CD4-positive, alpha-beta T cell treated with Interleukin-12 subunit alpha and Interleukin-12 subunit beta, for 1 hour (primary cell): ENCODE results near the gene LONP2.
"Not testable (repeated sequence)": the region's sequence is repeated elsewhere in the genome, so short reads cannot be mapped to it uniquely, and the experiment has no call there.

Experiments
- DNase-seq: peaks from one replicate; pipeline ENCODE4 v3.0.0-alpha.2; 2020

Gene LONP2

GRCh38 chr16:48347980-48348379, 103.9 kb downstream of the LONP2 start:
- DNase-seq = no peak

- no peak for DNase-seq
Observed at GRCh38 chr16:48350736-48351135, 106.6 kb downstream of the LONP2 start.

- DNase-seq = no peak
Observed at GRCh38 chr16:48352648-48353390, 108.7 kb downstream of the LONP2 start.

GRCh38 chr16:48353565-48354163, 109.6 kb downstream of the LONP2 start:
- peak; percentile 79 for DNase-seq

- DNase-seq = not testable (repeated sequence)
Observed at GRCh38 chr16:48354385-48354784, 110.3 kb downstream of the LONP2 start.

GRCh38 chr16:48354877-48355855, 111.1 kb downstream of the LONP2 start:
- DNase-seq = no peak

- DNase-seq = no peak
Observed at GRCh38 chr16:48356633-48357376, 112.7 kb downstream of the LONP2 start.

GRCh38 chr16:48358419-48358818, 114.3 kb downstream of the LONP2 start:
- no peak for DNase-seq

GRCh38 chr16:48359983-48360382, 115.9 kb downstream of the LONP2 start:
- DNase-seq = no peak

- no peak for DNase-seq
Observed at GRCh38 chr16:48361012-48361411, 116.9 kb downstream of the LONP2 start.

GRCh38 chr16:48361540-48362144, 117.5 kb downstream of the LONP2 start:
- DNase-seq = no peak

- DNase-seq = no peak
Observed at GRCh38 chr16:48365025-48365600, 121.0 kb downstream of the LONP2 start.

GRCh38 chr16:48365601-48366164, 121.6 kb downstream of the LONP2 start:
- DNase-seq = peak; percentile 78

- DNase-seq = peak; percentile 61
Observed at GRCh38 chr16:48366165-48367093, 122.3 kb downstream of the LONP2 start.

- DNase-seq = no peak
Observed at GRCh38 chr16:48367441-48368049, 123.4 kb downstream of the LONP2 start.

GRCh38 chr16:48369765-48370164, 125.7 kb downstream of the LONP2 start:
- DNase-seq = no peak

- no peak for DNase-seq
Observed at GRCh38 chr16:48370229-48370628, 126.1 kb downstream of the LONP2 start.

GRCh38 chr16:48370668-48371392, 126.7 kb downstream of the LONP2 start:
- DNase-seq = not testable (repeated sequence)

GRCh38 chr16:48371393-48371780, 127.3 kb downstream of the LONP2 start:
- DNase-seq = no peak
